Measurements from ENCODE around the gene B3GLCT.

B3GLCT gene

DNA sequence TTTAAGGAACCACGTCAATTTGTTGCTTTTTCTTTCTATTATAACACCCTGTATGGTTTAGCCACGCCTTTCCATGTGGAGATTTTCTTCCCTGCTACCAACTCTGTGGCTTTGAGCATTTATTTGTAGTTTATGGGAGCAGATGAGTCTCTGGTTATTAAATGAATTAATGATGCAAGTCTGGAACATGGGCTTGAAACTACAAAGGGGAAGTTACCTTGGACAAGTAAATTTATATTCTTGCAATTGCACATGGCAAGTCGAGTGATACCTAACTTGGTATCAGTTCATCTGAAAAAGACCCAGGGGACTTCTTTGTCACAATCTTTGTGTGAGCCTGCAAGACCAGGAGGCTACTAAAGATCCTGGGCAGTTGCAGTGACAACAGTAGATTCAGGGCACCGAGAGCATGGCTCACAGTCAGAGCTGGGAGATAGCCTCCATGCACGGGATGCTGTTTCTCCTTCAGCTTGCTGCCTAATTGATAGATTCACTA, 24.4 kb downstream of the B3GLCT start:
- no peak overlapping the region for H3K27ac ChIP-seq (replicated peaks)
- DNase-seq (ENCODE audit: low read depth in 1 of 2, low spot score in 1 of 2) = no peak
- no peak overlapping the region for H3K4me3 ChIP-seq (replicated peaks; ENCODE audit: insufficient read depth, low read length)
- TF ChIP-seq, protein P1, sequence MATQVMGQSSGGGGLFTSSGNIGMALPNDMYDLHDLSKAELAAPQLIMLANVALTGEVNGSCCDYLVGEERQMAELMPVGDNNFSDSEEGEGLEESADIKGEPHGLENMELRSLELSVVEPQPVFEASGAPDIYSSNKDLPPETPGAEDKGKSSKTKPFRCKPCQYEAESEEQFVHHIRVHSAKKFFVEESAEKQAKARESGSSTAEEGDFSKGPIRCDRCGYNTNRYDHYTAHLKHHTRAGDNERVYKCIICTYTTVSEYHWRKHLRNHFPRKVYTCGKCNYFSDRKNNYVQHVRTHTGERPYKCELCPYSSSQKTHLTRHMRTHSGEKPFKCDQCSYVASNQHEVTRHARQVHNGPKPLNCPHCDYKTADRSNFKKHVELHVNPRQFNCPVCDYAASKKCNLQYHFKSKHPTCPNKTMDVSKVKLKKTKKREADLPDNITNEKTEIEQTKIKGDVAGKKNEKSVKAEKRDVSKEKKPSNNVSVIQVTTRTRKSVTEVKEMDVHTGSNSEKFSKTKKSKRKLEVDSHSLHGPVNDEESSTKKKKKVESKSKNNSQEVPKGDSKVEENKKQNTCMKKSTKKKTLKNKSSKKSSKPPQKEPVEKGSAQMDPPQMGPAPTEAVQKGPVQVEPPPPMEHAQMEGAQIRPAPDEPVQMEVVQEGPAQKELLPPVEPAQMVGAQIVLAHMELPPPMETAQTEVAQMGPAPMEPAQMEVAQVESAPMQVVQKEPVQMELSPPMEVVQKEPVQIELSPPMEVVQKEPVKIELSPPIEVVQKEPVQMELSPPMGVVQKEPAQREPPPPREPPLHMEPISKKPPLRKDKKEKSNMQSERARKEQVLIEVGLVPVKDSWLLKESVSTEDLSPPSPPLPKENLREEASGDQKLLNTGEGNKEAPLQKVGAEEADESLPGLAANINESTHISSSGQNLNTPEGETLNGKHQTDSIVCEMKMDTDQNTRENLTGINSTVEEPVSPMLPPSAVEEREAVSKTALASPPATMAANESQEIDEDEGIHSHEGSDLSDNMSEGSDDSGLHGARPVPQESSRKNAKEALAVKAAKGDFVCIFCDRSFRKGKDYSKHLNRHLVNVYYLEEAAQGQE (IDR thresholded peaks at IDR 0.05; ENCODE audit: insufficient replicate concordance, low read depth) = no peak
- TF ChIP-seq POLR2AphosphoS5 (IDR thresholded peaks at IDR 0.05; ENCODE audit: low read depth) = no peak
- TF ChIP-seq, protein P2, sequence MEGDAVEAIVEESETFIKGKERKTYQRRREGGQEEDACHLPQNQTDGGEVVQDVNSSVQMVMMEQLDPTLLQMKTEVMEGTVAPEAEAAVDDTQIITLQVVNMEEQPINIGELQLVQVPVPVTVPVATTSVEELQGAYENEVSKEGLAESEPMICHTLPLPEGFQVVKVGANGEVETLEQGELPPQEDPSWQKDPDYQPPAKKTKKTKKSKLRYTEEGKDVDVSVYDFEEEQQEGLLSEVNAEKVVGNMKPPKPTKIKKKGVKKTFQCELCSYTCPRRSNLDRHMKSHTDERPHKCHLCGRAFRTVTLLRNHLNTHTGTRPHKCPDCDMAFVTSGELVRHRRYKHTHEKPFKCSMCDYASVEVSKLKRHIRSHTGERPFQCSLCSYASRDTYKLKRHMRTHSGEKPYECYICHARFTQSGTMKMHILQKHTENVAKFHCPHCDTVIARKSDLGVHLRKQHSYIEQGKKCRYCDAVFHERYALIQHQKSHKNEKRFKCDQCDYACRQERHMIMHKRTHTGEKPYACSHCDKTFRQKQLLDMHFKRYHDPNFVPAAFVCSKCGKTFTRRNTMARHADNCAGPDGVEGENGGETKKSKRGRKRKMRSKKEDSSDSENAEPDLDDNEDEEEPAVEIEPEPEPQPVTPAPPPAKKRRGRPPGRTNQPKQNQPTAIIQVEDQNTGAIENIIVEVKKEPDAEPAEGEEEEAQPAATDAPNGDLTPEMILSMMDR (IDR thresholded peaks at IDR 0.05; ENCODE audit: insufficient read depth, low read length) = no peak
- no peak for TF ChIP-seq SPI1 (IDR thresholded peaks at IDR 0.05; ENCODE audit: borderline replicate concordance, low read depth)
- TF ChIP-seq GABPA (IDR thresholded peaks at IDR 0.05; ENCODE audit: low read depth) = no peak
- peaks cover 3% of the 10 kb centered on the region for H3K27me3 ChIP-seq (ENCODE audit: insufficient read depth, poor library complexity, severe bottlenecking)

DNA sequence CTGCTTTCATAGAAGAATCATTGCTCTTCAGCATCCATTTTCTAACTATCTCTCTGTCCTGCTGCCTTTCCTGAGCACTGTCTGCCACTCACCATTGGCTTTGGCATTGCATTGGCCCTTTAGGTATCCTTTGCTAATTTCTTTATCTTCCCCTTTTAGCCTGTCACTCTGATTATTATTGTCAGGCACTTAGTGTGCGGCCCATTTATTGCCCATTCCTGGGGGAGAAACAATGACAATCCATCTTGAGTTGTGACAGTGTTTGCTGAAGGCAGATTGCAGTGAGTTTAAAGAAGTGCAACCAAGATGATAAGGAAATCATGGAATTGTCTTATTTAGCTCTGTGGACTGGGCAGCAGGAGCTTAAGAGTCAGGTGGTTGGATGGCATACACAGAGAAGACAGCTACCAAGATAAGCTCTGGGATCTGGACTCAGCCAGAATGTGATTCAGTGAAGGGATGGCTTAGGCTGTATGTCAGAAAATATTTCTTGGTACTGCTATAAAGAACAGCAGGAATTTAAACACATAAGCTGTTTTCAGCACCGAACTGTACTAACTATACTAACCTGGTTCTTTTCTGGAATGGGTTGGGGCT, 25.3 kb downstream of the B3GLCT start:
- TF ChIP-seq, protein P1 (IDR thresholded peaks at IDR 0.05; ENCODE audit: insufficient replicate concordance, low read depth) = no peak
- TF ChIP-seq GABPA (IDR thresholded peaks at IDR 0.05; ENCODE audit: low read depth) (no peak), POLR2AphosphoS5 (IDR thresholded peaks at IDR 0.05; ENCODE audit: low read depth) (no peak), SPI1 (IDR thresholded peaks at IDR 0.05; ENCODE audit: borderline replicate concordance, low read depth) (no peak)
- TF ChIP-seq, protein P2 (IDR thresholded peaks at IDR 0.05; ENCODE audit: insufficient read depth, low read length) = no peak
- Histone ChIP-seq H3K27ac (replicated peaks) (no peak overlapping the region), H3K27me3 (ENCODE audit: insufficient read depth, poor library complexity, severe bottlenecking) (peaks cover 4% of the 10 kb centered on the region), H3K4me3 (replicated peaks; ENCODE audit: insufficient read depth, low read length) (no peak overlapping the region)
- no peak for DNase-seq (ENCODE audit: low read depth in 1 of 2, low spot score in 1 of 2)

DNA sequence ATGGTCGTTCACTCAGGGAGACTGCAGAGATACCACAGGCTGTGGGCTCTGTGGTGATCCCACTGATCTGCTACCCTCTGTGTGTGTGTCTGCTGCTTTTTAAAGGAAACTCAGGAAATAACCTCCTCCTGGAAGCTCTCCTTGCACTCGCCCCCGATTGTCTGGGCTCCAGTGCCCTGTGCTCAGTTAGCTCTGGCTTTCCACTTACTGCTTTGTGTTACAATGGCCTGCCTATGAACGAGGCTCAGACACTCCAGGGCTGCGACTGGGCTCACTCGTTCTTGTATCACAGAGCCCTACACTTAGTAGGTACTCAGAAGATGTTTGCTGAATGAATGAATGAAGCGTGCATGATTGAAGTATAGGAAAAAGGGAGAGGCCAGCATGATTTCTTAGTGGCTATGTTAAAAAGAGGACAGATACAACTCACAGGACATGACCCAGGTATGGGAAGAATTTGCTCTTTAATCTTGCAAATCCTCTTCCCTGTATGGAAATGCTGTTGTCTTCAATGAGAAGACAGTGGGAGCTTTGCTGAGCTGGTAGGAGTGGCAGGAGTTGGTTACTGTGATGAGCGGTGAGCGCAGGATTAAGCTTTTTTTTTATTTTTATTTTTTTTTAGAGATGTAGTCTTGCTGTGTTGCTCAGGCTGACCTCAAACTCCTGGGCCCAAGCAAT, 26.4 kb downstream of the B3GLCT start:
- no peak overlapping the region for H3K27ac ChIP-seq (replicated peaks)
- H3K4me3 ChIP-seq (replicated peaks; ENCODE audit: insufficient read depth, low read length) = no peak overlapping the region
- TF ChIP-seq, protein P2 (IDR thresholded peaks at IDR 0.05; ENCODE audit: insufficient read depth, low read length) = no peak
- TF ChIP-seq, protein P1 (IDR thresholded peaks at IDR 0.05; ENCODE audit: insufficient replicate concordance, low read depth) = no peak
- TF ChIP-seq POLR2AphosphoS5 (IDR thresholded peaks at IDR 0.05; ENCODE audit: low read depth) (no peak), SPI1 (IDR thresholded peaks at IDR 0.05; ENCODE audit: borderline replicate concordance, low read depth) (no peak)
- H3K27me3 ChIP-seq (ENCODE audit: insufficient read depth, poor library complexity, severe bottlenecking) = peaks cover 4% of the 10 kb centered on the region
- no peak for DNase-seq (ENCODE audit: low read depth in 1 of 2, low spot score in 1 of 2)
